ENCODE measurements around the gene COL25A1.

Gene COL25A1

DNA sequence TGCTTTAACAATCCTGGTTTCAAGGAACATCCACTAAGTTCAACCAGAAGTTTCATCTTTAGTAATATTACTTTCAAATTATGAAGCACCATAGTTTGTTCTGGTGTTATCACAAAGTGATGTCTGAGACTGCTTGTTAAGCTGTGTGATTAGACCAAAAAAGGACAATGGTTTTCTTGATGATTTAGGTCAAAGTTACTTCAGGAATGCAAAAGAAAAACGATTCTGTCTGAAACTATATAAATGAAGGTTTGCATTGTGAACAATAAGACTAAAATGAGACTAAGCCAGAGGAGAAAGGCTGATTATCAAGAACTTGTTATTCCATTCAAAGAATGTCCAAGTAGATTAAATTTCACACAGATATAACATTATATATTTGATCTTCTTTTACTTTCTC is 417.2 kb downstream of the COL25A1 start:
- no peak overlapping the region for H3K4me3 Mint-ChIP-seq

DNA sequence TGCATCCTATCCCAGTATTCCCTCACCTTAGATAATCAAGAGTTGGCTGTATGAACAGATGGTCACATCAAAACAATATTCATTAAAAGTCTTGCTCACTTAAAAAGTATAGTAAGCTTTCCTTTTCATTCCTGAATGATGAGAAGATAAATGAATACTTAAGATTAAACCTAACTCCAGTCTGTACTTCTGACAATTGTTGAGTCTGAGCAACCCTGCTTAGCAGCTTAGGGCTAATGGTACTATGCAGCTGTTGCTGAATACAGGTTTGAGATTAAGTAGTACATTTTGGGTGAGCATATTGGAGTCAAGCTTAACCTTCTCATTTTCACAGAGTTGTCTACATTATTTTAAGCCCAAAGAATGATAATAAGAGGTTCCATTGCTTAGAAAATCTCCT is 417.9 kb downstream of the COL25A1 start:
- no peaks in the 10 kb centered on the region for H3K9me3 Mint-ChIP-seq
- H3K27me3 Mint-ChIP-seq (ENCODE audit: low read depth) = no peaks in the 10 kb centered on the region
- no peak overlapping the region for H3K4me3 Mint-ChIP-seq
- H3K27ac Mint-ChIP-seq = peak overlapping the region; percentile 19 to 50 (median 47)
- H3K4me1 Mint-ChIP-seq = peaks cover 56% of the 10 kb centered on the region
- TF ChIP-seq CTCF (IDR thresholded peaks at IDR 0.05; ENCODE audit: unreplicated experiment in 3 of 3) = no peak
- peaks cover 7% of the 10 kb centered on the region for H3K36me3 Mint-ChIP-seq (ENCODE audit: low read depth)

More for the DNA sequence above, 417.2 kb downstream of the COL25A1 start:
- no peaks in the 10 kb centered on the region for H3K9me3 Mint-ChIP-seq
- no peaks in the 10 kb centered on the region for H3K27me3 Mint-ChIP-seq (ENCODE audit: low read depth)
- peaks cover 62% of the 10 kb centered on the region for H3K4me1 Mint-ChIP-seq
- peak overlapping the region; percentile 19 to 50 (median 31) for H3K27ac Mint-ChIP-seq
- H3K36me3 Mint-ChIP-seq (ENCODE audit: low read depth) = peaks cover 5% of the 10 kb centered on the region
- no peak for TF ChIP-seq CTCF (IDR thresholded peaks at IDR 0.05; ENCODE audit: unreplicated experiment in 3 of 3)

GRCh38 chr4:108881986-108882385 is 420.5 kb downstream of the COL25A1 start:
- H3K27me3 Mint-ChIP-seq (ENCODE audit: low read depth) = no peaks in the 10 kb centered on the region
- no peak for TF ChIP-seq CTCF (IDR thresholded peaks at IDR 0.05; ENCODE audit: unreplicated experiment in 3 of 3)
- H3K9me3 Mint-ChIP-seq = no peaks in the 10 kb centered on the region
- H3K27ac Mint-ChIP-seq = peak overlapping the region; percentile 13 to 37 (median 22)
- no peak overlapping the region for H3K4me3 Mint-ChIP-seq
- peaks cover 7% of the 10 kb centered on the region for H3K36me3 Mint-ChIP-seq (ENCODE audit: low read depth)
- H3K4me1 Mint-ChIP-seq = peaks cover 62% of the 10 kb centered on the region

DNA sequence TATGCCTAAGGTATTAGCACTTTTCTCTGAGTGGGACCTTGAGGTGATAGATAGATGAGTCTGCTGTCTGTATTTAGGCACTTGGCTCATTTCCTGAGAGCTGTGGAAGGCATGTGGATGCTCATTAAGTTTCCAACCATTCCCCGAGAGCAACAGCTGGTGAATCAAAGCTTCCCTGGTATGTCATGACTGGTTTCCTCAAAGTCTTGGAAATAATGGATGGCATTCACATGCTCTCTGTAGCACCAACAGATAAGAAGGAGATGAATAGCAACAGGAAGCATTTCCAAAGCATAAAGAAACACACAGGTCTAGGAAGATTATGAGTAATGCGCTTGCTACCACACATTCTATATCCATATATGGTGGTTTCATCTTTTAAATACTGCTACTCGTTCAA is 421.3 kb downstream of the COL25A1 start:
- peak overlapping the region; percentile 22 to 75 (median 47) for H3K27ac Mint-ChIP-seq
- TF ChIP-seq CTCF (IDR thresholded peaks at IDR 0.05; ENCODE audit: unreplicated experiment in 3 of 3) = no peak
- H3K36me3 Mint-ChIP-seq (ENCODE audit: low read depth) = peaks cover 7% of the 10 kb centered on the region
- H3K4me1 Mint-ChIP-seq = peaks cover 64% of the 10 kb centered on the region
- H3K9me3 Mint-ChIP-seq = no peaks in the 10 kb centered on the region
- no peaks in the 10 kb centered on the region for H3K27me3 Mint-ChIP-seq (ENCODE audit: low read depth)
- no peak overlapping the region for H3K4me3 Mint-ChIP-seq

DNA sequence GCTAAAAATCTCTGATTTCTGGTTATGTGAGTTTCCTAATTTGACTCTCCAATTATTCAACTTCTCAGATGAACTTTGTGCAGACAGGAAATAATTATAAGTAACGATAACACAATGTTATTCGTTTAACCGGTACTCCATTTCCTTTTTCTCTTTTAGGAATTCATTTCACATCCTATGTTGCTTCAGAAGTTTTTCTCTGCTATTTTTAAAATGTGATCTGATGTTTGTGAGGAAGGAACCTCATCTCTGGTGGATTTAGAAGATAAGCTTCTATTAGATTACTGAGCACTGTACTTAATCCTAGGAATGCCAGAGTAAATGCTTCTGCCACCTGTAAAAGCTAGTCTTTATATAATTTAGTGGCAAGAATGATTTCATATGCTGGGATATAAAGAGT is 423.7 kb downstream of the COL25A1 start:
- no peak for TF ChIP-seq CTCF (IDR thresholded peaks at IDR 0.05; ENCODE audit: unreplicated experiment in 3 of 3)
- Mint-ChIP-seq H3K27me3 (ENCODE audit: low read depth) (no peaks in the 10 kb centered on the region), H3K4me1 (peaks cover 51% of the 10 kb centered on the region), H3K4me3 (no peak overlapping the region), H3K27ac (peak overlapping the region; percentile 12 to 55 (median 38)), H3K36me3 (ENCODE audit: low read depth) (peaks cover 15% of the 10 kb centered on the region), H3K9me3 (no peaks in the 10 kb centered on the region)

GRCh38 chr4:108877821-108878220 is 424.6 kb downstream of the COL25A1 start:
- Mint-ChIP-seq H3K36me3 (ENCODE audit: low read depth) (peaks cover 15% of the 10 kb centered on the region), H3K27ac (no peak overlapping the region), H3K4me3 (no peak overlapping the region), H3K27me3 (ENCODE audit: low read depth) (no peaks in the 10 kb centered on the region), H3K4me1 (peaks cover 47% of the 10 kb centered on the region), H3K9me3 (no peaks in the 10 kb centered on the region)
- TF ChIP-seq CTCF (IDR thresholded peaks at IDR 0.05; ENCODE audit: unreplicated experiment in 3 of 3) = no peak
